Measurements from ENCODE around the gene LRRC14B. TPM values are rescaled to one million over a fixed set of nuclear protein-coding genes. Genes with fewer than 3 reads are reported as not detected.

Gene LRRC14B
- total and polyA plus RNA-seq, 2 experiments from 2014 or later: not detected

DNA sequence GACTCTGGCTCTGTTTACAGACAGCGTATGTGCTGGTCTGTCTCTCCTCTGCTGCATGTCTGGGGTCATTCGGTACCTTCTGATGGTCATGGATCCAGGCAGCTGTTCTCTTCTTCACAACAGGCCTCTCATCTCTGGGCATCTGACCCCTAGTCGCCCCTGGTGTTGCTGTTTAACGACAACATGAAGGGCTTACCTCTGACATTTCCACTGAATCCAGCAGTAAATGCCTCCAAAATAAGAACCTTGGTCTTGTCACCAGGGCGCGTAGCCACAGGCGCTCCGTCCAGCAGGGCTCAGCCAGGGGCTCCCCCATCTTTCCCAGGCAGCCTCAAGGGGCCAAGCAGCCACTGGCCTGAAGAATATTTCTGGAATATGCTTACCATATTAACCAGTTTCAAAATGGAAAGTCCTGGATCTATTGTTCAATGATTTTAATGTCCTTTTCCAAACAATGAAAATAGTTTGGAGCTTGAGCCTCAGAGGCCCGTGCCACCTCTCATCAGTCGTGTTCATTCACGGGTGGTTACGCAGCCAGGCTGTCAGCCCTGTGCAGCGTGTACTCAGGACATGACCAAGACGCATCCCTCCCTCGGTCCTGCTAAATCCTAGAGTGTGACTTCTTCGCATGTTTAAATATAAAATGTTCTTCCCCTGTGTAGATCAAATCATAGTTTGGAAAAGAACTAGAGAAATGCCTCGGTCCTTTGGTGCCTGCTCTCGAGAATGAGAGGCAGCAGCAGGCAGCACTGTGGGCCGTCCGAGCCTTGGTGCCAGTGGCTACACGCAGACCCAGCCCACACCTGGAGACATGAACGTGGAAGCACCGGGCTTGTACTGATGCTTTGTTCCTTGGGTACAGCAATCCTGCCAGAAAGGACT lies 30.1 kb upstream of the LRRC14B start:
- H3K27ac Mint-ChIP-seq: no peak overlapping the region

More for the DNA sequence above, 30.1 kb upstream of the LRRC14B start:
- H3F3A ChIP-seq (replicated peaks; ENCODE audit: low read depth): peaks cover 8% of the 10 kb centered on the region; the same call in 1 of the 2 replicates
- Mint-ChIP-seq H3K4me1 (peaks cover 11% of the 10 kb centered on the region), H3K4me3 (no peak overlapping the region), H3K9me3 (peaks cover 16% of the 10 kb centered on the region), H3K27me3 (ENCODE audit: insufficient read depth, low read depth, poor library complexity) (peaks cover 14% of the 10 kb centered on the region), H3K36me3 (ENCODE audit: low read depth) (peaks cover 63% of the 10 kb centered on the region)
- H3K4me1 ChIP-seq (ENCODE audit: insufficient read depth): no peaks in the 10 kb centered on the region
- DNase-seq (ENCODE audit: low spot score) (no peak), ATAC-seq (no peak)
- H3K4me3 ChIP-seq: no peak overlapping the region
- H4K20me1 ChIP-seq (replicated peaks; ENCODE audit: insufficient read depth): no peaks in the 10 kb centered on the region
- no peak overlapping the region for H3K4me2 ChIP-seq
- no peaks in the 10 kb centered on the region for H3K9me2 ChIP-seq (ENCODE audit: insufficient read depth)
- no peaks in the 10 kb centered on the region for H3K36me3 ChIP-seq (ENCODE audit: insufficient read depth)
- no peaks in the 10 kb centered on the region for H3K79me2 ChIP-seq (replicated peaks; ENCODE audit: insufficient read depth)
- no peak overlapping the region for H3K27ac ChIP-seq (ENCODE audit: low read depth)
- no peaks in the 10 kb centered on the region for H3K27me3 ChIP-seq (ENCODE audit: insufficient read depth)
- TF ChIP-seq CTCF (conservative IDR thresholded peaks at IDR 0.05; ENCODE audit: low read depth in 2 of 2): no peak
- TF ChIP-seq ZNF114 (CRISPR knock-in tag; IDR thresholded peaks at IDR 0.05): no peak
- TF ChIP-seq EZH2phosphoT487 (IDR thresholded peaks at IDR 0.05; ENCODE audit: unreplicated experiment): no peak
- no peak for TF ChIP-seq POLR2AphosphoS5 (IDR thresholded peaks at IDR 0.05; ENCODE audit: low read depth)
- TF ChIP-seq CREB1 (CRISPR knock-in tag; IDR thresholded peaks at IDR 0.05; ENCODE audit: low read depth): no peak
- no peak for TF ChIP-seq ZNF331 (CRISPR knock-in tag; IDR thresholded peaks at IDR 0.05; ENCODE audit: low read depth)
- TF ChIP-seq, protein P1, sequence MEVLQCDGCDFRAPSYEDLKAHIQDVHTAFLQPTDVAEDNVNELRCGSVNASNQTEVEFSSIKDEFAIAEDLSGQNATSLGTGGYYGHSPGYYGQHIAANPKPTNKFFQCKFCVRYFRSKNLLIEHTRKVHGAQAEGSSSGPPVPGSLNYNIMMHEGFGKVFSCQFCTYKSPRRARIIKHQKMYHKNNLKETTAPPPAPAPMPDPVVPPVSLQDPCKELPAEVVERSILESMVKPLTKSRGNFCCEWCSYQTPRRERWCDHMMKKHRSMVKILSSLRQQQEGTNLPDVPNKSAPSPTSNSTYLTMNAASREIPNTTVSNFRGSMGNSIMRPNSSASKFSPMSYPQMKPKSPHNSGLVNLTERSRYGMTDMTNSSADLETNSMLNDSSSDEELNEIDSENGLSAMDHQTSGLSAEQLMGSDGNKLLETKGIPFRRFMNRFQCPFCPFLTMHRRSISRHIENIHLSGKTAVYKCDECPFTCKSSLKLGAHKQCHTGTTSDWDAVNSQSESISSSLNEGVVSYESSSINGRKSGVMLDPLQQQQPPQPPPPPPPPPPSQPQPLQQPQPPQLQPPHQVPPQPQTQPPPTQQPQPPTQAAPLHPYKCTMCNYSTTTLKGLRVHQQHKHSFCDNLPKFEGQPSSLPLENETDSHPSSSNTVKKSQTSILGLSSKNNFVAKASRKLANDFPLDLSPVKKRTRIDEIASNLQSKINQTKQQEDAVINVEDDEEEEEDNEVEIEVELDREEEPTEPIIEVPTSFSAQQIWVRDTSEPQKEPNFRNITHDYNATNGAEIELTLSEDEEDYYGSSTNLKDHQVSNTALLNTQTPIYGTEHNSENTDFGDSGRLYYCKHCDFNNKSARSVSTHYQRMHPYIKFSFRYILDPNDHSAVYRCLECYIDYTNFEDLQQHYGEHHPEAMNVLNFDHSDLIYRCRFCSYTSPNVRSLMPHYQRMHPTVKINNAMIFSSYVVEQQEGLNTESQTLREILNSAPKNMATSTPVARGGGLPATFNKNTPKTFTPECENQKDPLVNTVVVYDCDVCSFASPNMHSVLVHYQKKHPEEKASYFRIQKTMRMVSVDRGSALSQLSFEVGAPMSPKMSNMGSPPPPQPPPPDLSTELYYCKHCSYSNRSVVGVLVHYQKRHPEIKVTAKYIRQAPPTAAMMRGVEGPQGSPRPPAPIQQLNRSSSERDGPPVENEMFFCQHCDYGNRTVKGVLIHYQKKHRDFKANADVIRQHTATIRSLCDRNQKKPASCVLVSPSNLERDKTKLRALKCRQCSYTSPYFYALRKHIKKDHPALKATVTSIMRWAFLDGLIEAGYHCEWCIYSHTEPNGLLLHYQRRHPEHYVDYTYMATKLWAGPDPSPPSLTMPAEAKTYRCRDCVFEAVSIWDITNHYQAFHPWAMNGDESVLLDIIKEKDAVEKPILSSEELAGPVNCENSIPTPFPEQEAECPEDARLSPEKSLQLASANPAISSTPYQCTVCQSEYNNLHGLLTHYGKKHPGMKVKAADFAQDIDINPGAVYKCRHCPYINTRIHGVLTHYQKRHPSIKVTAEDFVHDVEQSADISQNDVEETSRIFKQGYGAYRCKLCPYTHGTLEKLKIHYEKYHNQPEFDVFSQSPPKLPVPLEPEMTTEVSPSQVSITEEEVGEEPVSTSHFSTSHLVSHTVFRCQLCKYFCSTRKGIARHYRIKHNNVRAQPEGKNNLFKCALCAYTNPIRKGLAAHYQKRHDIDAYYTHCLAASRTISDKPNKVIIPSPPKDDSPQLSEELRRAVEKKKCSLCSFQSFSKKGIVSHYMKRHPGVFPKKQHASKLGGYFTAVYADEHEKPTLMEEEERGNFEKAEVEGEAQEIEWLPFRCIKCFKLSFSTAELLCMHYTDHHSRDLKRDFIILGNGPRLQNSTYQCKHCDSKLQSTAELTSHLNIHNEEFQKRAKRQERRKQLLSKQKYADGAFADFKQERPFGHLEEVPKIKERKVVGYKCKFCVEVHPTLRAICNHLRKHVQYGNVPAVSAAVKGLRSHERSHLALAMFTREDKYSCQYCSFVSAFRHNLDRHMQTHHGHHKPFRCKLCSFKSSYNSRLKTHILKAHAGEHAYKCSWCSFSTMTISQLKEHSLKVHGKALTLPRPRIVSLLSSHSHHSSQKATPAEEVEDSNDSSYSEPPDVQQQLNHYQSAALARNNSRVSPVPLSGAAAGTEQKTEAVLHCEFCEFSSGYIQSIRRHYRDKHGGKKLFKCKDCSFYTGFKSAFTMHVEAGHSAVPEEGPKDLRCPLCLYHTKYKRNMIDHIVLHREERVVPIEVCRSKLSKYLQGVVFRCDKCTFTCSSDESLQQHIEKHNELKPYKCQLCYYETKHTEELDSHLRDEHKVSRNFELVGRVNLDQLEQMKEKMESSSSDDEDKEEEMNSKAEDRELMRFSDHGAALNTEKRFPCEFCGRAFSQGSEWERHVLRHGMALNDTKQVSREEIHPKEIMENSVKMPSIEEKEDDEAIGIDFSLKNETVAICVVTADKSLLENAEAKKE (CRISPR knock-in tag; IDR thresholded peaks at IDR 0.05): no peak
- TF ChIP-seq STAT1 (IDR thresholded peaks at IDR 0.05; ENCODE audit: unreplicated experiment): no peak
- no peak for TF ChIP-seq REST (IDR thresholded peaks at IDR 0.05; ENCODE audit: unreplicated experiment)
- TF ChIP-seq ETS1 (IDR thresholded peaks at IDR 0.05): no peak
- no peak for TF ChIP-seq JUNB (IDR thresholded peaks at IDR 0.05; ENCODE audit: unreplicated experiment)
- TF ChIP-seq EZH2 (IDR thresholded peaks at IDR 0.05; ENCODE audit: low read depth, unreplicated experiment): no peak
- no peak for TF ChIP-seq NANOG (IDR thresholded peaks at IDR 0.05; ENCODE audit: borderline replicate concordance)
- no peak overlapping the region for H2AFZ ChIP-seq

Data from GM23338 (cell line).